NB4 (cell line): ENCODE data around the gene TGFB2.

Source experiments
- CTCF ChIP-seq: IDR thresholded peaks from one replicate; pipeline ENCODE4 v1.5.1; 2012; ENCODE audit warnings: low read depth, low read length
- MAX ChIP-seq: IDR thresholded peaks from 2 replicates; pipeline ENCODE4 v1.6.1; 2011; ENCODE audit warnings: low read depth, low read length
- POLR2A ChIP-seq: IDR thresholded peaks from 2 replicates; pipeline ENCODE4 v1.6.1; 2011; ENCODE audit warnings: mild to moderate bottlenecking; ENCODE audit not compliant: insufficient read length; ENCODE audit errors: extremely low read depth

GRCh38 chr1:218377143-218377660 is 32.1 kb downstream of the TGFB2 start:
- TF ChIP-seq CTCF (no peak), POLR2A (no peak), MAX (no peak)
